Fibroblast of skin of scalp (primary cell): ENCODE data around the gene C20orf204.

ENCODE experiments used
- DNase-seq: peaks from one replicate; pipeline ENCODE4 v3.0.0-alpha.2; 2013

C20orf204 gene

GRCh38 chr20:64042054-64042781, 6.2 kb downstream of the C20orf204 start:
- DNase-seq: no peak

- DNase-seq: no peak
Observed at GRCh38 chr20:64043768-64044167, 7.8 kb downstream of the C20orf204 start.

- peak; percentile 57 for DNase-seq
Observed at GRCh38 chr20:64044484-64045247, 8.7 kb downstream of the C20orf204 start.

- DNase-seq: no peak
Observed at GRCh38 chr20:64045346-64046011, 9.5 kb downstream of the C20orf204 start.

GRCh38 chr20:64047046-64047389, 11.0 kb downstream of the C20orf204 start:
- no peak for DNase-seq

- no peak for DNase-seq
Observed at GRCh38 chr20:64047968-64048401, 12.0 kb downstream of the C20orf204 start.

- no peak for DNase-seq
Observed at GRCh38 chr20:64048402-64049044, 12.5 kb downstream of the C20orf204 start.

GRCh38 chr20:64049060-64049877, 13.3 kb downstream of the C20orf204 start, which contains the start of gene SOX18:
Gene SOX18, minus strand, starts transcription at chr20:64049639. Its CDS starts 123 bp downstream, at chr20:64049516.
- DNase-seq: peak; percentile 40

- no peak for DNase-seq
Observed at GRCh38 chr20:64049878-64050260, 13.9 kb downstream of the C20orf204 start.

GRCh38 chr20:64050261-64051032, 14.5 kb downstream of the C20orf204 start:
- no peak for DNase-seq

GRCh38 chr20:64051033-64051452, 15.1 kb downstream of the C20orf204 start:
- no peak for DNase-seq

GRCh38 chr20:64051561-64052325, 15.8 kb downstream of the C20orf204 start:
- DNase-seq: no peak

- no peak for DNase-seq
Observed at GRCh38 chr20:64052326-64052722, 16.3 kb downstream of the C20orf204 start.

GRCh38 chr20:64052987-64053840, 17.2 kb downstream of the C20orf204 start:
- no peak for DNase-seq

- peak; percentile 71 for DNase-seq
Observed at GRCh38 chr20:64053841-64054661, 18.1 kb downstream of the C20orf204 start.

GRCh38 chr20:64055396-64055892, 19.5 kb downstream of the C20orf204 start:
- no peak for DNase-seq

- DNase-seq: peak; percentile 73
Observed at GRCh38 chr20:64055893-64056638, 20.1 kb downstream of the C20orf204 start.

- DNase-seq: no peak
Observed at GRCh38 chr20:64056639-64056888, 20.6 kb downstream of the C20orf204 start.
